ENCODE results near the gene C1QTNF1. TPM values are rescaled to one million over a fixed set of nuclear protein-coding genes. Genes with fewer than 3 reads are reported as not detected.

Gene C1QTNF1
- total RNA-seq, 4 donors from 2014 or later, result 67.1 to 147 (median 90.0) TPM

- no peaks in the 10 kb centered on the region for H3K9me3 ChIP-seq
- H3K36me3 ChIP-seq, result peaks cover 0 to 83% (median 10%) of the 10 kb centered on the region in 3 donors
- 91 to 95% methylated on average over 17 to 18 of the region's 18 CpGs for WGBS, 2 donors
Observed at GRCh38 chr17:79080349-79080748, 56.4 kb downstream of the C1QTNF1 start.

DNA sequence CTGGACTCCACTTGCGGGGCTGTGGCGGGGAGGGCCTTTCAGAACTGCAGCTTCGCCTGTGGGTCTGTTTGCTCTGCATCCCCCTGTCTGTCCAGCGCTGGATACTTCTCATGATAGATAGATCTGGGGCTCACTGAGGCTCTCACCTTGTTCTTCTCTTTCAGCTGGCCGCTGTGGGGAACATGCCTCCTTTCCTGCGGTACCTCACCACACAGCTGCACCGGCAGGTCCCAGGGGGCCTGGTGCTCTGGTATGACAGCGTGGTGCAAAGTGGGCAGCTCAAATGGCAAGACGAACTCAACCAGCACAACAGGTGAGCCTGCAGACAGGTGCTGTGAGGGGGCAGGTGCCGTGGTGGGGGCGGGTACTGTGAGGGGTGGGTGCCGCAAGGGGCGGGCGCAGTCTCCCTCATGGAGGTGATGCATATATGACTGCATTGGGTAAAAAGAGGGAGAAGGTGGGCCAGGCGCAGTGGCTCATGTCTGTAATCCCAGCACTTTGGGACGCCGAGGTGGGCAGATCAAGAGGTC, 56.9 kb downstream of the C1QTNF1 start:
- DNase-seq (ENCODE audit: low spot score in 2 of 2), result no peak
- no peaks in the 10 kb centered on the region for H3K9me3 ChIP-seq
- H3K27ac ChIP-seq, result no peak overlapping the region
- no peaks in the 10 kb centered on the region for H3K27me3 ChIP-seq
- no peak overlapping the region for H3K4me3 ChIP-seq
- H3K4me1 ChIP-seq, result peaks cover 0 to 17% (median 3%) of the 10 kb centered on the region in 4 donors
- WGBS, 2 donors, result 93 to 94% methylated on average over 17 of the region's 17 CpGs
- no peak for TF ChIP-seq POLR2A (IDR thresholded peaks at IDR 0.05)
- TF ChIP-seq EP300 (IDR thresholded peaks at IDR 0.05), result no peak
- TF ChIP-seq CTCF (IDR thresholded peaks at IDR 0.05), result no peak
- H3K36me3 ChIP-seq, result peaks cover 0 to 88% (median 10%) of the 10 kb centered on the region in 3 donors

More at GRCh38 chr17:79080349-79080748, 56.4 kb downstream of the C1QTNF1 start:
- peaks cover 0 to 22% (median 8%) of the 10 kb centered on the region in 4 donors for H3K4me1 ChIP-seq
- no peak overlapping the region for H3K4me3 ChIP-seq
- no peak overlapping the region for H3K27ac ChIP-seq
- no peak for DNase-seq (ENCODE audit: low spot score in 2 of 2)
- TF ChIP-seq EP300 (IDR thresholded peaks at IDR 0.05) (no peak), CTCF (IDR thresholded peaks at IDR 0.05) (no peak)
- H3K27me3 ChIP-seq, result no peaks in the 10 kb centered on the region

GRCh38 chr17:79081571-79082276, 57.8 kb downstream of the C1QTNF1 start:
- WGBS, 2 donors, result 59 to 64% methylated on average over 20 of the region's 20 CpGs
- DNase-seq (ENCODE audit: low spot score in 2 of 2), result no peak
- peaks cover 0 to 97% (median 10%) of the 10 kb centered on the region in 3 donors for H3K36me3 ChIP-seq

GRCh38 chr17:79082311-79083190, 58.6 kb downstream of the C1QTNF1 start:
- Histone ChIP-seq H3K4me1 (peaks cover 0 to 4% (median 0%) of the 10 kb centered on the region in 4 donors), H3K9me3 (no peaks in the 10 kb centered on the region), H3K36me3 (peaks cover 0 to 99% (median 10%) of the 10 kb centered on the region in 3 donors), H3K27me3 (no peaks in the 10 kb centered on the region), H3K27ac (no peak overlapping the region), H3K4me3 (no peak overlapping the region)
- whole genome bisulfite sequencing, 2 donors, result 66 to 76% methylated on average over 30 to 41 of the region's 41 CpGs
- TF ChIP-seq POLR2A (IDR thresholded peaks at IDR 0.05) (no peak), EP300 (IDR thresholded peaks at IDR 0.05) (no peak), CTCF (IDR thresholded peaks at IDR 0.05) (peak; percentile 69 to 78 (median 71))
- DNase-seq (ENCODE audit: low spot score in 2 of 2), result peak in 1 of 2 donors; percentile 26

More at GRCh38 chr17:79081571-79082276, 57.8 kb downstream of the C1QTNF1 start:
- H3K4me3 ChIP-seq, result no peak overlapping the region
- H3K27me3 ChIP-seq, result no peaks in the 10 kb centered on the region
- H3K27ac ChIP-seq, result no peak overlapping the region
- peaks cover 0 to 8% (median 0%) of the 10 kb centered on the region in 4 donors for H3K4me1 ChIP-seq
- no peak for TF ChIP-seq CTCF (IDR thresholded peaks at IDR 0.05)
- no peak for TF ChIP-seq POLR2A (IDR thresholded peaks at IDR 0.05)
- no peak for TF ChIP-seq EP300 (IDR thresholded peaks at IDR 0.05)
- no peaks in the 10 kb centered on the region for H3K9me3 ChIP-seq
